SKM-1 (cell line): Measurements from ENCODE around the gene KCTD11.

Experiments
- DNase-seq: peaks from one replicate; lab custom pipeline; 2025; ENCODE audit not compliant: unreplicated experiment; lab: John Stamatoyannopoulos, UW

KCTD11 gene

DNA sequence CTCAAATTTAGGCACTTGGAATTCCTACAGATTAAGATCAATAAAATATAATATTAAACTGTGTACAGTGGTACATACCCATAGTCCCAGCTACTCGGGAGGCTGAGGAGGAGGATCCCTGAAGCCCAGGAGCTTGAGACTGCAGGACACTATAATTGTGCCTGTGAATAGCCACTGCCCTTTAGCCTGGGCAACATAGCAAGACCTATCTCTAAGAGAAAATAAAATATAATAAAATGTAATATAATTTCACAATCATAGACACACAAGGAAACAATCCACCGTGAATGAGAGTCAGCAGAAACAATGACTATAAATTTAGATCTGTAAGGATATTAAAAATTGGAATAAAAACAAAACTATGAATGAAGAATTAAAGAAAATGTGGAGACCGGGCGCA is 18.9 kb downstream of the KCTD11 start:
- no peak for DNase-seq

DNA sequence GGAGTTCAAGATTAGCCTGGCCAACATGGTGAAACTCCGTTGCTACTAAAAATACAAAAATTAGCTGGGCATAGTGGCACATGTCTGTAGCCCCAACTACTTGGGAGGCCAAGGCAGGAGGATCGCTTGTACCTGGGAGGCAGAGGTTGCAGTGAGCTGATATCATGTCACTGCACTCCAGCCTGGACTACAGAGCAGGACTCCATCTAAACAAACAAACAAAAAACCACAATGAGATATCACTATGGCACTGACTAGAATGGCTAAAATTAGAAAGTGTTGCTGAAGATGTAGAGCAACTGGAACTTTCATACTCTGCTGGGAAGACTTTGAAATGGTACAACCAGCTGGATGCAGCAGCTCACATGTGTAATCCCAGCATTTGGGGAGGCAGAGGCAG is 22.4 kb downstream of the KCTD11 start:
- no peak for DNase-seq

DNA sequence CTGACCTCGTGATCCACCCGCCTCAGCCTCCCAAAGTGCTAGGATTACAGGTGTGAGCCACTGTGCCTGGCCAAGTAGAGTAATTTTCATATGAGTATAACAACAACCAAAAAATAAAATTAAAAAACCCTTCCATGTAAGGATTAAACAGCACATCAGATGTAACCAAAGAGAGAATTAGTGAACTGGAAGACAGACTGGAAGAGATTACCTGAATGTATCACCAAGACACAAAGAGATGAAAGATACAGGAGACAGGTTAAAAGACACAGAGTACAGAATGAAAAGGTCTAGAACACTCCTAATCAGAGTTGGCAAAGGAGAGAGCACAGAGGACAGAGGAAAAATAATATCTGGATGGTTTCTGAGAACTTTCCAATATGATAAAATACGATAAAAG is 27.2 kb downstream of the KCTD11 start:
- DNase-seq, result no peak

DNA sequence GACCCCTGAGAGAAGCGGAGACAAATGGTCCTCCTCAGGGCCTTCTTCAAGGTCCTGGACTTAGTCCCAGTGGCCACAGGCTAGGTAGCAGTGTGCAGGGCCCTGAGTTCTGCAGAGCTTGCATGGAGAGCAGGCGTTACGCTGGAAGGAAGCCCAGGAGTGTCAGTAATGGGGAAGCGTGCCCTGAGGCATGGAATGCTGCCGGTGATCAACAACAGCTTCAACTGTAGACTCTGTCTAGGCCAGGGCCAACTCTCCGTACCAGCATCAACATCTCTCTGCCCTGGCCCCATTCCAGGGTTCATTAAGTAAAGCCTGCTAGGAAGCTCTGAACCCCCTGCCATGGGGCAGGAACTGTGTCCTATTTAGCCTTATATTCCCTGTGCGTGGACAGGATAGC is 28.4 kb downstream of the KCTD11 start:
- no peak for DNase-seq

DNA sequence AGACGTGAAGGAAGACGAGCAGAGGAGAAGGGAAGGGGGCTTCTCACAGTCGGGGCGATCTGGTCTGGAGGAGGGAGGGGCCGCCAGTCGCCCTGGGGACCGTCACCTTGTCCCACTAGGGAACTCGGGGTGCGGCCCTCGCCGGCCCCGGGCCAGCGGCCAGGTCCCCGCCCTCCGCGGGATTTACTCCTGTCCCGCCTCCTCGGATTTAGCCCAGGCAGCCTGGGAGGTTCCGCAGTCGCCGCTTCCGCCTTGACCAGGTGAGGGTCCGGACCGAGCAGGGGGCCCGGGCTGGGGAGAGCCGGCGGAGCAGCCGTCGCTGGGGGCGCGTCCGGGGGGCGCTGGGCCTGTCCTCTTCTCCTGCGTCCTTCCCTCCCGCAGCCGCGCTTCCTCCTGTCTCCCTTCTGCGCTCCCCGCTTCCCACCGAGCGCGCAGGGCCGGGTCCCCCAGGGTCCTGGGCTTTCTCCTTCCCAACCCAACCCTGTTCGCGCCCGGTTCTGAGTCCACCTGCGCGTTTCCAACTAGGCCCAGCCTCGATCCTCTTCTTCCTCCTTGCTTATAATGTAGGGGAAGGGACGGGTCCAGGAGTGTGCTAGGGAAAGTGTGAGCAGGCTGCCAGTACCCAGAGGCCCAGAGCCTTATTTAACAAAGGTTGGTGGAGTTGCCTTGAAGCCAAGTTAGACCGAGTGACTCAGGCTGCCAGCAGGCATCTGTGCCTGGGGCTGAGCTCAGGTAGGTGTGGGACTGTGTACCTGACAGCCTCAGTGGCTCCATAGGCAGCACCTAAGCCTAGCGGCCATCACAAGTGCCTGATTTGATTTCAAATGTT is 29.1 kb downstream of the KCTD11 start, which contains the start of gene TNK1:
TSS of gene TNK1 (plus strand) at position 235 of the 829 bp plus-strand sequence. CDS start 1,838 bp downstream, outside the sequence.
- no peak for DNase-seq

DNA sequence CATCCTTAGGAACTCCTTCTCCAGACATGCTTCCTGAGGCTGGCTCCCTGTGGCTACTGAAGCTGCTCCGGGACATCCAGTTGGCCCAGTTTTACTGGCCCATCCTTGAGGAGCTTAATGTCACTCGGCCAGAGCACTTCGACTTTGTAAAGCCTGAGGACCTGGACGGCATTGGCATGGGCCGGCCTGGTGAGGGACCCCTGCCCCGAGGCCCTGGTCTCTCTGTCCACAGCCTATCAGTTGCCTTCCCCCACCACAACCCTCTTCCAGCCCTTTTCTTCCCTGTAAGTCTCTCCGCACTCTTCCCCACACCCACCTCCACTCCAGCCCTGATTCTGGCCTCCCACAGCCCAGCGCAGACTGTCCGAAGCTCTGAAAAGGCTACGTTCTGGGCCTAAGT is 30.9 kb downstream of the KCTD11 start:
- DNase-seq, result no peak

DNA sequence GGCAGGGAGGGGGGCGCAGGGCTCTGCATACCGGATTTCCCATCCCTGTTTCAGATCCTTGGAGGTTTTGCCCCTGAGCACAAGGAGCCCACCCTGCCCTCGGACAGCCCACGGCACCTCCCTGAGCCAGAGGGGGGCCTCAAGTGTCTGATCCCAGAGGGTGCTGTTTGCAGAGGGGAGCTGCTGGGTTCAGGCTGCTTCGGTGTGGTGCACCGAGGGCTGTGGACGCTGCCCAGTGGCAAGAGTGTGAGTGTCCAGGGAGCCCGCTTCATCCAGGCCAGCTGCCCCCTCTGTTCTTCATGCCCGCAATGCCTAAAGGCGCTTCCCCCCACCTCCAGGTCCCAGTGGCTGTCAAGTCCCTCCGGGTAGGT is 31.4 kb downstream of the KCTD11 start:
- DNase-seq, result no peak

DNA sequence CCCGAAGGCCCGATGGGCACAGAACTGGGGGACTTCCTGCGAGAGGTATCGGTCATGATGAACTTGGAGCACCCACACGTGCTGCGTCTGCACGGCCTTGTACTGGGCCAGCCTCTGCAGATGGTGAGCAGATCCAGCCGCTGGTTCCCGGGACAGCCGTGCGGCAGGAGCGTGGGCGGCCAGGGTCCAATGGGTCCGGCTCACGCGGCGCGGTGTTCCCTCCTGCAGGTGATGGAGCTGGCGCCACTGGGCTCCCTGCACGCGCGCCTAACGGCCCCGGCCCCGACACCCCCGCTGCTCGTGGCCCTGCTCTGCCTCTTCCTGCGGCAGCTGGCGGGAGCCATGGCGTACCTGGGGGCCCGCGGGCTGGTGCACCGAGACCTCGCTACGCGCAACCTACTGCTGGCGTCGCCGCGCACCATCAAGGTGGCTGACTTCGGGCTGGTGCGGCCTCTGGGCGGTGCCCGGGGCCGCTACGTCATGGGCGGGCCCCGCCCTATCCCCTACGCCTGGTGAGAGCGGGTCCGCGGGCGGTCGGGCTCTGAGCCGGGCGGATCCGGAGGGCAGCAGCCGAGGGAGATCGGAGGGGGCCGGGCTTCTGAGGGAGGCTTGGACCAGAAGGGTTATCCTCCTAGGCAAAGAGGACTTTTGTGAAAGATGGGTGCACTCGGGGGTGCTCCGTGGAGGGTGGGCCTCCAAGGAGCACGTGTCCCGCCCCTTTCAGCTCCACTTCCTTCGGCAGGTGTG is 32.0 kb downstream of the KCTD11 start:
- no peak for DNase-seq

DNA sequence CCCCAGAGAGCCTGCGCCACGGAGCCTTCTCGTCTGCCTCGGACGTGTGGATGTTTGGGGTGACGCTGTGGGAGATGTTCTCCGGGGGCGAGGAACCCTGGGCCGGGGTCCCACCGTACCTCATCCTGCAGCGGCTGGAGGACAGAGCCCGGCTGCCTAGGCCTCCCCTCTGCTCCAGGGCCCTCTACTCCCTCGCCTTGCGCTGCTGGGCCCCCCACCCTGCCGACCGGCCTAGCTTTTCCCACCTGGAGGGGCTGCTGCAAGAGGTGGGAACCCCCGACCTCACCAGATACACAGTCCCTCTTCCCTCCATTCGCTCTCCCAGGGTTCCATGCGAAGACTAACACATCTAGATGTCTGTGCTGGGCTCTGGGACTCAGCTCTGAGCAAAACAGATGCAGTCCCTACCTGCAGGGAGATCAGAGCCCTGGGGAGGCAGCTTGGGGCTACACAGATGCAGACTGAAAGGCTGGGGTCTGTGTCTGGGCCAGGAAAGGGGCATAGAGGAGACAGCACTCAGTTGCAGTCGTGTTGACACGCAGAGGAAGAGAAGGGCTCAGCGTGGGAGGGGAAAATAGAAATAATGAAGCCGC is 32.6 kb downstream of the KCTD11 start:
- DNase-seq, result no peak

DNA sequence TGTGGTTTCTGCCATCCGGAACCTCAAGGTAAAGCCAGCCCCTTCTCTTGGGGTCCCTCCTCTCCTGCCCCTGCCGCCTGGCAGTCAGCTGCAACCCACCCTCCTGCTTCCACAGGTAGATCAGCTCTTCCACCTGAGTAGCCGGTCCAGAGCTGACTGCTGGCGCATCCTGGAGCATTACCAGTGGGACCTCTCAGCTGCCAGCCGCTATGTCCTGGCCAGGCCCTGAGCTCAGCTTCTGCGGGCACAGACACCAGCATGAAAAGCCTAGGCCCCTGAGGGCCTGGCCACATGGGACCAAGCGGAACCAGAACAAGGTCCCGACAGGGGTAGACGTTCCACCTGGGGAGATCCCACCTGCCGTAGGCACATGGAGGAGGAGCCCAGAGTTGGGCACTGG is 36.9 kb downstream of the KCTD11 start:
- DNase-seq, result no peak

DNA sequence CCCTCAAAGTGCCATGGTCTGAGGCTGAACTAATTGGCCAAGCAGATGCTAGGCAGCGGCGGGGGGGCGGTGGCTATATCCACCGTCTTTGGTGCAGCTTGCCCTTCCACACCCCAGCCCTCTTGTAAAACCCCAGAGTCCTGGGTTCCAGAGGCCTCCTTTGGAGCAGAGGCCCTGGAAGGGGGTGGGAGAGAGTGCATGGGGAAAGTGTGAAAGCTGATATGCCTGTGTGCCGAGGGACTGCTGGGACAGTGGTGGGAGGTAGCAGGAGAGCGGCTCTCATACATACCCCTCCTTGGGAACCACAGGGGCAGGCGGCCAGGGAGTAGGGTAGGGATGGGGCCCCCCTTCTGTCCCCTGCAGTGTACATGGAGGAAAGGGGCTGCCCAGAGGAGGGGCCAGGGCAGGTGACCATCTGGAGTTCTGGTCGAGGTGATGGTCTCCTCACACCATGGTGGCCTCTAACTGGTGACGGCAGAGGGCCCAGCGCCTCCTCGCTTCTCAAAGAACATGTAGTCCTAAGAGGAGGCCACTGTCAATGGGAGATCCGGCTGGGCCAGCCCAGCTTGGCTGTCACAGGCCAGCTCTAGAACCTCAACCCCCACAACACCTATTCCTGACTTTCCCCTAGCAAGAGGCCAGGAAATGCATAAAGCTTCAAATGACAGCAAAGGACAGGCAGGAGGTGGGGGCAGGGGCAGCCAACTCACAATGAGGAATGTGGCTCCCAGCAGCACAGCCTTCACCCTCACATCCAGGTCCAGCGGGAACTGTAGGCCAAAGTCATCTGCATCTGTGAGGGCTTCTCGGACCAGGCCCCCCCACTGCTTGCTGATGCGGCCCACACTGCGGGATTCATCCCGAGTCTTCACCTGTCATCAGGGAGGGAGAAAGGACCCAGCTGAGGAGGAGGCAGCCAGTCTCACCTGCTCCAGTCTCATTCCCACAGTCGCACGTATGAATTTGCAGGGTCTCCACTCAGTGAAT is 38.3 kb downstream of the KCTD11 start:
- DNase-seq, result no peak

DNA sequence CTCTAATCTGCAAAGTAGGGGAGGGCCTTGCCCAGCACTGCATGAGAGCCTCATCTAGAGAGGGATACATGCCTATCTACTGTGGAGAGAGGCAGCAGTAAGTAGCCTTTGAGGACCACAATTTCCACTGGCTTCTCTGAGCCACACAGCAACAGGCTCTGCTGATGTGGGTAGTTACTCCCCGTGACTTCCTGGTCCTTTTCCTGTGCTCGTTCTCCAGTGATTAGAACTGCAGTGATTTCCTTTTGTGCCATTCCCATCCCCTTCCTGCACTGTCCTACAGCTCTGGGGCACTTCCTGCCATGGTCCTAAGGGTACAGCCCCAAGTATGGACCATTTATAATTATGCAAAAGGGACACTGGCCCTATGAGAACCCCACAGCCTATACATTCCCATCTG is 39.3 kb downstream of the KCTD11 start:
- no peak for DNase-seq

DNA sequence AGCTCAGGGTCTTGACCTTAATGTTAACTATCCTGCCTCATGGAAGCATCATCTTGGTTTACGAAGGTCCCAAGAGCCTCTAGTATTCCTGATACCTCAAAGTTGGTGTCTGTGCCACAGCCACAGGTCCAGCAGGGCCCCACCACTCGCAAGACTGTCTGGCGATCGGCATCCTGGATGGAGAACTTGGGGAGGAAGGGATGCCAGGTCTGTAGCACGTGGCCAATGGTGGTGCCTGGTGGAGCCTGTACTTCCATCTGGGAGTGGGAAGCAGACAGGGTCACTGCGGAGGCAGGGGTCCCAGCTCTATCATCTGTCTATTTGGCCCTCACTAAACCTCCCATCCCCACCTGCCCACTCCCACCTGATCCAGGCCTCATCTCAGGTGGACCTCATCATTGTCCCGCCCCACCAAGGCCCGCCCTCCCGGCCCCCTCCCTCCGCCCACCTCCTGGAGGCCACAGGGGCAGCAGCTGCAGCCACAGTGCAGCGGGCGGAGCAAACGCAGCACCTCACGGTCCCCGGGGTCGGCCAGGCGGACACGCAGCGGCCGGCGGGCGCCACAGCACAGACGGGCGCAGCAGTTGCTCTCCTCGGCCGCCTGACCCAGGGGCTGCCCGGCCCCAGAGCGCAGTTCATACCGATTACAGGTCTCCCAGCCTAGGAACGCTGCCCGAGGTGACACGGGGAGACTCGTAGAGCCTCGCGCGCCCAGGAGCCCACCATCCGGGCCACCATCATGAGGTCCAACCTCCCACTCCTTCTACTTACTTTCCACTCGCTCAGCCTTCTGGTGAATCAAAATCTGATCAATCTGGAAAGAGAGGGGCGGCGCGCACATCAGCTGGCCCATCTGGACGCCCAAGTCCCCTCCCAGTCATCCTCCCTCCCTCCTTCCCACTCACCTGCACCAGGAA is 41.0 kb downstream of the KCTD11 start:
- DNase-seq, result no peak

DNA sequence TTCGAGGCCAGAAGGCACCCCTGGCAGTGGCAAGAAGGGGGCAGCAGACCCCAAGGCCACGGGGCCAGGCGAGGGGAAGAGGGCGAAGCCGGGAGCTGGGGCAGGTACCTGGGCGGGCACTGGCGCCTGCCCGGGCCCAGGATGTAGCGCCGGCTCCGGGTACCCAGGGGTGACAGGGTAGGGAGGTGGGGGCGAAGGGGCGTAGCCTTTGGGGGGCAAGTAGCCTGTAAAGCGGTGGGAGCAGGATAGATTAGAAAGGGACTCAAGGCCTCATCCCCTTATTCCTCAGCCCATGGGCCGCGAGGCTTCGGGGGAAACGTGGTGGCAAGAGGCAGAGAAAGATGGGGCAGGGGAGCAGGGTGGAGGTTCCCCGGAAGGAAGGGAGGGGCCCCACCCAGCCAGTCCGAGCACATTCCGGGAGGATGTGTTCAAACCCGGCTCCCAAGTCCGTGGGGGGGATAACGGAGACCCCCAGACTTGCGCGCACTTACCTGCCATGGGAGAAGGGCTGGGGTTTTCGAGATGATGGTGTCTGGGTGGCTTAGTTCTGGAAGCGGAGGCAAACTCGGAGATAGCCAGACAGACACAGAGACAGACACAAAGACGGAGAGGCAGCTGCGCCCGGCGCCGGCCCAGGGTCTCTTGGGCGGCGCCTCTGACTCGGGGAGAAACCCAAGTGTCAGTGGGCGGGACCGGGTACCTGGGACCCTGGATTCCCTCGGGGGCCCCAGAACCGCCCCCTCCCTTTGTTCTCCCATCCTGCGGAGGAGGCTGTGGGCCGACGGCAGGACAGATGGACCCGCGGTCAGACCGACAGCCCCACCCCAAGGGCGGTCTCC is 41.9 kb downstream of the KCTD11 start:
- DNase-seq, result no peak

DNA sequence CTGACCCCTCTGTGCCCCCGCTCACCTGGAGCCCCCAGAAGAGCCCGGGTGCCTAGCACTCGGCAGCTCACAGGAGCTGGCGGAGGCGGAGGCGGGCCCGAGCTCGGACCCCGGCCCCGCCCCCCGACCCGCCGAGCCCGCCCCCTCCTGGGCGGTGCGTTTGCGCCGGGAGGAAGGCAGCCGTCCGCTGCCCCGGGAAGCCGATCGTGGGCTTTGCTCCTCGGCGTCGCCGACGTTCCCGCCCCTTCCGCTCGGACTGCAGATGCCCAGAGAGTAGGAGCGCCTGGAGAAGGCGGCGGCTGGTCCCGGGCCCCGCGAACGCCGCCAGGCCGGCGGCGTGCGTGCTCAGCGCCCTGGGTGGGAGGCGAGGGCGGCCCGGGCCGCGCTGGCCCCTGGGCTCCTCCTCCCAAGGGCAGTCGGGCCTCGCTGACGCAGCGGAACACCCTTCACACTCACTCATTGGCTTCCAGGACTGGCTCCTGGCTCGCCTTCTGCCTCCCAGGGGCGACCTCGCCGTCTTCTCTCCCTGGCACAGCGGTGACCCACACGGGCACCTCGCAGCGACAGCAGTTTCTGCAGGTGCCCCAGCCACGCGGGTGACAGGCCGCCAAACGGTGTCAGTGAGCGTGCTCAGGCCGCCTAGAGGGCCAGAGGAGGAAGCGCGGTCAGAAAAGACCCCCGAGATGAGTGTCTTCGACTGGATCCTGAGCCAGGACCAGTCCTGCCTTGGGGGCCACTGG is 42.7 kb downstream of the KCTD11 start, which contains the start of gene PLSCR3:
TSS of gene PLSCR3 (minus strand) at position 74 of the 740 bp plus-strand sequence. CDS start 415 bp downstream, outside the sequence.
- DNase-seq, result peak; percentile 18

DNA sequence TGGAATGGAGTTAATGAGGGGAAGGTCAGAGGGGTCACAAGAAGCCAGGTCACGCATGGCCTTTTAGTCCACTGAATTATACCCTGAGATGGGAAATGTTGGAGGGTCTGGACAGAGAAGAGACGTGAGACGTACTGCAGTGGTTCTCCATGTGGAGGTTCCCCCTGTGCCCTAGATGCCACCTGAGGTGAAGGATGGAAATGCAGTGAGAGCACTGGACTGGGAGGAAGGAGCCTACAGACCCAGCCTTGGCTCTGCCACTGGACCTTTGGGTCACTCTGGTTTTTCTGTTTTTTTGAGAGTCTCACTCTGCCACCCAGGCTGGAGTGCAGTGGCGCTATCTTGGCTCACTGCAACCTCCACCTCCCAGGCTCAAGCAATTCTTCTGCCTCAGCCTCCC is 44.2 kb downstream of the KCTD11 start:
- no peak for DNase-seq

DNA sequence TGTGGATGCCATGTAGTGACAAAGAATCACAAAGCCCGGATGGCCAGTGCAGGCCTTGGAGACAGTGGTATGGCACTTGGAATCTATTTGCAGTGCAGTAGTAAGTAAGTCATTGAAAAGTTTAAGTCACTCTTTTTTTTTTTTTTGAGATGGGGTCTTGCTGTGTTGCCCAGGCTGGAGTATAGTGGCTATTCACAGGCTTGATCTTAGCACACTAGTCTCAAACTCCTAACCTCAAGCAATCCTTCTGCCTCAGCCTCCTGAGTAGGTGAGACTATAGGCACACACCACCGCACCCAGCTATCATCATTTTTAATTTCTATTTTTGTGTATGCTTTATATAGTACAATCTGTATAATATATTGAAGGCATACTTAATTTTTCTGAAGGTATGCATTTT is 46.6 kb downstream of the KCTD11 start:
- no peak for DNase-seq
